Measurements from ENCODE around the gene NSF.

The NSF gene

GRCh38 chr17:46773221-46773605, 182.7 kb downstream of the NSF start:
- no CpG with 5 or more reads among the region's 6 CpGs for WGBS (ENCODE audit: insufficient coverage, insufficient read length)
- Histone ChIP-seq H3K4me3 (ENCODE audit: low read length) (no peak overlapping the region), H3K36me3 (ENCODE audit: control insufficient read depth, insufficient read depth, low read length) (peaks cover 1% of the 10 kb centered on the region; the same call in 1 of the 2 replicates), H3K9me3 (ENCODE audit: control insufficient read depth, insufficient read depth, low read length) (no peaks in the 10 kb centered on the region), H3K27me3 (ENCODE audit: control insufficient read depth, insufficient read depth, low read length) (peaks cover 25% of the 10 kb centered on the region), H3K4me1 (ENCODE audit: control insufficient read depth, insufficient read depth, low read length) (peaks cover 21% of the 10 kb centered on the region), H3K27ac (ENCODE audit: low read length) (no peak overlapping the region)
- no peak for DNase-seq (ENCODE audit: low read depth, low spot score)

- peaks cover 25% of the 10 kb centered on the region for H3K27me3 ChIP-seq (ENCODE audit: control insufficient read depth, insufficient read depth, low read length)
- H3K27ac ChIP-seq (ENCODE audit: low read length): no peak overlapping the region
- H3K4me1 ChIP-seq (ENCODE audit: control insufficient read depth, insufficient read depth, low read length): peaks cover 21% of the 10 kb centered on the region
- no CpG with 5 or more reads among the region's 15 CpGs for WGBS (ENCODE audit: insufficient coverage, insufficient read length)
- no peak overlapping the region for H3K4me3 ChIP-seq (ENCODE audit: low read length)
- H3K36me3 ChIP-seq (ENCODE audit: control insufficient read depth, insufficient read depth, low read length): no peaks in the 10 kb centered on the region; the same call in 1 of the 2 replicates
- no peaks in the 10 kb centered on the region for H3K9me3 ChIP-seq (ENCODE audit: control insufficient read depth, insufficient read depth, low read length)
- DNase-seq (ENCODE audit: low read depth, low spot score): no peak
These were observed 183.2 kb downstream of the NSF start for GRCh38 chr17:46773676-46774075.

GRCh38 chr17:46774108-46774737, 183.8 kb downstream of the NSF start:
- no peaks in the 10 kb centered on the region for H3K9me3 ChIP-seq (ENCODE audit: control insufficient read depth, insufficient read depth, low read length)
- no peak overlapping the region for H3K27ac ChIP-seq (ENCODE audit: low read length)
- no CpG with 5 or more reads among the region's 10 CpGs for WGBS (ENCODE audit: insufficient coverage, insufficient read length)
- no peak overlapping the region for H3K4me3 ChIP-seq (ENCODE audit: low read length)
- no peaks in the 10 kb centered on the region; the same call in 1 of the 2 replicates for H3K36me3 ChIP-seq (ENCODE audit: control insufficient read depth, insufficient read depth, low read length)
- peaks cover 21% of the 10 kb centered on the region for H3K4me1 ChIP-seq (ENCODE audit: control insufficient read depth, insufficient read depth, low read length)
- H3K27me3 ChIP-seq (ENCODE audit: control insufficient read depth, insufficient read depth, low read length): peaks cover 25% of the 10 kb centered on the region
- DNase-seq (ENCODE audit: low read depth, low spot score): no peak

- H3K4me1 ChIP-seq (ENCODE audit: control insufficient read depth, insufficient read depth, low read length): peaks cover 14% of the 10 kb centered on the region
- no peaks in the 10 kb centered on the region for H3K36me3 ChIP-seq (ENCODE audit: control insufficient read depth, insufficient read depth, low read length)
- no CpG with 5 or more reads among the region's 12 CpGs for WGBS (ENCODE audit: insufficient coverage, insufficient read length)
- H3K9me3 ChIP-seq (ENCODE audit: control insufficient read depth, insufficient read depth, low read length): no peaks in the 10 kb centered on the region
- DNase-seq (ENCODE audit: low read depth, low spot score): no peak
- no peak overlapping the region for H3K4me3 ChIP-seq (ENCODE audit: low read length)
- peaks cover 17% of the 10 kb centered on the region for H3K27me3 ChIP-seq (ENCODE audit: control insufficient read depth, insufficient read depth, low read length)
- H3K27ac ChIP-seq (ENCODE audit: low read length): no peak overlapping the region
These were observed 186.0 kb downstream of the NSF start for GRCh38 chr17:46776298-46777005.

GRCh38 chr17:46777943-46778915, 187.8 kb downstream of the NSF start:
- no peaks in the 10 kb centered on the region for H3K36me3 ChIP-seq (ENCODE audit: control insufficient read depth, insufficient read depth, low read length)
- H3K27me3 ChIP-seq (ENCODE audit: control insufficient read depth, insufficient read depth, low read length): peaks cover 15% of the 10 kb centered on the region
- H3K4me3 ChIP-seq (ENCODE audit: low read length): no peak overlapping the region
- DNase-seq (ENCODE audit: low read depth, low spot score): no peak
- WGBS (ENCODE audit: insufficient coverage, insufficient read length): no CpG with 5 or more reads among the region's 23 CpGs
- H3K4me1 ChIP-seq (ENCODE audit: control insufficient read depth, insufficient read depth, low read length): peaks cover 8% of the 10 kb centered on the region
- H3K27ac ChIP-seq (ENCODE audit: low read length): no peak overlapping the region
- H3K9me3 ChIP-seq (ENCODE audit: control insufficient read depth, insufficient read depth, low read length): no peaks in the 10 kb centered on the region

GRCh38 chr17:46780003-46780373, 189.5 kb downstream of the NSF start:
- no peak overlapping the region for H3K27ac ChIP-seq (ENCODE audit: low read length)
- WGBS (ENCODE audit: insufficient coverage, insufficient read length): no CpG with 5 or more reads among the region's 5 CpGs
- H3K4me3 ChIP-seq (ENCODE audit: low read length): no peak overlapping the region
- no peaks in the 10 kb centered on the region for H3K36me3 ChIP-seq (ENCODE audit: control insufficient read depth, insufficient read depth, low read length)
- H3K4me1 ChIP-seq (ENCODE audit: control insufficient read depth, insufficient read depth, low read length): no peaks in the 10 kb centered on the region
- no peaks in the 10 kb centered on the region for H3K9me3 ChIP-seq (ENCODE audit: control insufficient read depth, insufficient read depth, low read length)
- peaks cover 1% of the 10 kb centered on the region; the same call in 1 of the 2 replicates for H3K27me3 ChIP-seq (ENCODE audit: control insufficient read depth, insufficient read depth, low read length)
- DNase-seq (ENCODE audit: low read depth, low spot score): no peak

GRCh38 chr17:46782250-46782953, 191.9 kb downstream of the NSF start:
- H3K4me3 ChIP-seq (ENCODE audit: low read length): no peak overlapping the region
- H3K9me3 ChIP-seq (ENCODE audit: control insufficient read depth, insufficient read depth, low read length): no peaks in the 10 kb centered on the region
- H3K4me1 ChIP-seq (ENCODE audit: control insufficient read depth, insufficient read depth, low read length): 0 out of 2 replicates have a peak, but pooled peaks cover 2% of the 10 kb centered on the region
- H3K27ac ChIP-seq (ENCODE audit: low read length): no peak overlapping the region
- DNase-seq (ENCODE audit: low read depth, low spot score): no peak
- no peaks in the 10 kb centered on the region for H3K27me3 ChIP-seq (ENCODE audit: control insufficient read depth, insufficient read depth, low read length)
- no peaks in the 10 kb centered on the region for H3K36me3 ChIP-seq (ENCODE audit: control insufficient read depth, insufficient read depth, low read length)
- WGBS (ENCODE audit: insufficient coverage, insufficient read length): no CpG with 5 or more reads among the region's 9 CpGs

- Histone ChIP-seq H3K36me3 (ENCODE audit: control insufficient read depth, insufficient read depth, low read length) (no peaks in the 10 kb centered on the region), H3K27me3 (ENCODE audit: control insufficient read depth, insufficient read depth, low read length) (no peaks in the 10 kb centered on the region), H3K4me3 (ENCODE audit: low read length) (no peak overlapping the region), H3K9me3 (ENCODE audit: control insufficient read depth, insufficient read depth, low read length) (no peaks in the 10 kb centered on the region), H3K4me1 (ENCODE audit: control insufficient read depth, insufficient read depth, low read length) (0 out of 2 replicates have a peak, but pooled peaks cover 2% of the 10 kb centered on the region), H3K27ac (ENCODE audit: low read length) (no peak overlapping the region)
- WGBS (ENCODE audit: insufficient coverage, insufficient read length): no CpG with 5 or more reads among the region's 7 CpGs
- DNase-seq (ENCODE audit: low read depth, low spot score): no peak
These were observed 192.6 kb downstream of the NSF start for GRCh38 chr17:46783031-46783593.

GRCh38 chr17:46785696-46786095, 195.2 kb downstream of the NSF start:
- WGBS (ENCODE audit: insufficient coverage, insufficient read length): no CpG with 5 or more reads among the region's 7 CpGs
- 0 out of 2 replicates have a peak, but pooled peaks cover 3% of the 10 kb centered on the region for H3K4me1 ChIP-seq (ENCODE audit: control insufficient read depth, insufficient read depth, low read length)
- H3K4me3 ChIP-seq (ENCODE audit: low read length): no peak overlapping the region
- H3K27me3 ChIP-seq (ENCODE audit: control insufficient read depth, insufficient read depth, low read length): no peaks in the 10 kb centered on the region
- DNase-seq (ENCODE audit: low read depth, low spot score): no peak
- no peaks in the 10 kb centered on the region for H3K36me3 ChIP-seq (ENCODE audit: control insufficient read depth, insufficient read depth, low read length)
- H3K27ac ChIP-seq (ENCODE audit: low read length): no peak overlapping the region
- no peaks in the 10 kb centered on the region for H3K9me3 ChIP-seq (ENCODE audit: control insufficient read depth, insufficient read depth, low read length)

All from iPS DF 6.9 (cell line).